GM19099 (cell line): ENCODE data around the gene SP140L.

Source experiments
- POLR2A ChIP-seq: IDR thresholded peaks from 3 replicates; pipeline ENCODE4 v1.6.1; 2011; ENCODE audit warnings: low read depth; ENCODE audit not compliant: insufficient read length; ENCODE audit errors: extremely low read depth

The SP140L gene

DNA sequence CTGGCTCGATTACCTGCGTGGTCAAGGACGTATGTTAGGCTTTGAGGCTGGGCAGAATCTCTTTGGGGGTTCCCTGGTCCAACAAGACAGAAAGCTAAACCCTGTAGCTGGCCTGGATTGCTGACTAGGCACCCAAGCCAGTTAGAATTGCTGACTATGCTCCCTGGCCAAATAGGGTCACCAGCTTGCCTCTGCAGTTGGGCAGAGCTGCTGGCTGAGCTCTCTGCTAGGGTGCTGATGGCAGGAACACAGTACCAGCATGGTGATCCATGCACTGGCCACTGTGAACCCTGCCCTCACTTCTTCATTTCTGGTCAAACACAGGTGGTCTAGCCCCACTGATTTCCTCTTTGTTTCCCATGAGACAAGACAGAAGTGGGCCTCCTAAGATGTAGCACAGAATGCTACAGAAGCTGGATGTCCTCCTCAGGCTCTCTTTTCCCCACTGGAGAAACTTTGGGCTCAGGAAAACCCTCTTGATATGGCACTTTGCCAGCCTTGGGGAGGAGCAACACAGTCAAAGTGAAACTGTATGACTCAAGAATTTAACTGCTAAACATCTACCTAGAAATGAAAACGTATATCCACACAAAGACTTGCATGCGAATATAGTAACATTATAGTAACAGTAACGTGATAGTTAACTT is 20.8 kb downstream of the SP140L start:
- no peak for TF ChIP-seq POLR2A

DNA sequence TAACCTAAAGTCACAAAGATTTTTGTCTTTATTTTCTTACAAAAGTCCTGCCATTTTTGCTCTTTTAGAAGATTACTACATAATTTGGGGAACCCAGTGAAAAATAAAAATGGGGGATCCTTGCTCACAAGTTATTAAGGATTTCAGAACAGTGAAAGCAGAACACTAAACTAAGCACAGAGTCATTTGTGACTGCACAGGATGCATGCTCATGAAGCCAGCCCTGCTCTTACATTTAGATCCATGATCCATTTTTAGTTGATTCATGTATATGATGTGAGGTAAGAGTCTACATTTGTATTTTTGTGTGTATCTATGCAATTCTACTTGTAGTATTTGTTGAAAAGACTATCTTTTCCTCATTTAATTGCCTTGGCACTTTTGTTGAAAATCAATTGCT is 21.8 kb downstream of the SP140L start:
- no peak for TF ChIP-seq POLR2A

DNA sequence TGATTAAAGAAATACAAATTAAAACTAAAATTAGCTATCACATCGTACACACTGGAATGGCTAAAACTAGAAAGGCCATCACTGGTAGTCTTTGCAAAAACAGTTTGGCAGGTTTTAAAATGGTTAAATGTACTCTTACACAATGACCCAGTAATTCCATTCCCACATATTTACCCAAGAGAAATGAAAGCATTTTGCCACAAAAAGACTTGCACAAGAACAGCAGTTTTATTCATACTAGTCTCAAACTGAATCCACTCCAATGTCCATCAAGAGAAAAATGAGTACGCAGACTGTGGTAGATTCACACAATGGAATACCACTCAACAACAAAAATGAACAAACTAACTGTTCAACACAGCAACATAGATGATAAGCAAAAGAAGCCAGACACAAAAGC is 29.1 kb downstream of the SP140L start:
- no peak for TF ChIP-seq POLR2A

DNA sequence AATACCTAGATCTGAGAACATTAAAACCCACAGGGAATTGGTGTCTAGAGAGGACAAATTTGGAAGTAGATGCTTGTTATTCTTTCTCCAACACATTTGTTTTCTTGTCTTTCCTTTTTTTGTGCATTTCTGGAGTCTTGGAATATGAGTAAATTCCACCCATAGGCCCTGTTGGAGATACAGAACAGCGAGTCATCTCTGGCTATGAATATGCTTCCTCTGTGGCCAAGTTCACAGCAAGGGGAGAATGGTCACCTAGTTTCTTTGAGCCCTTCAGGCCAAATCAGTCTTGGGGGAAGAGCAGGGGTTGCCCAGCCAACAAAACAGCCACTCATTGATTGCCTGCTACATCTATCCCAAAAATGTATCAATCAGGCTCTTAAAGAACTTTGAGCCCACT is 31.3 kb downstream of the SP140L start:
- TF ChIP-seq POLR2A, result no peak

DNA sequence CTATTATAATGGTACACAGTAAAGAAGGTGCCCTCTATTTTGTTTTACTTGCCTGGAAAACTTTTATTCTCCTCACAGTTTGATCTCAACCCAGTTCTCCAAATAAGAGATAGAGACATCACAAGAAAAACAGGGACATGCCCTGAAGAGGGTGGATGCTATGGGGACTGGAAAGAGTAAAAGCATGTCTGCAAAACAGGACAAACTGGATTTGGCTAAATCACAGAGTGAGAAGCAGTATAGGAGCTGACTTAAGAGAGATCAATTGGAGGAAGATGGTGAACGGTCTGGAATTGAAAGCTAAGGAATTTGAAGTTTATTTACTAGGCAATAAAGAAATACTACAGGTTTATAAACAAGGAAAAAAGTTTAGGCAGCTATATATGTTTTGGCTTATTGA is 33.0 kb downstream of the SP140L start:
- no peak for TF ChIP-seq POLR2A

DNA sequence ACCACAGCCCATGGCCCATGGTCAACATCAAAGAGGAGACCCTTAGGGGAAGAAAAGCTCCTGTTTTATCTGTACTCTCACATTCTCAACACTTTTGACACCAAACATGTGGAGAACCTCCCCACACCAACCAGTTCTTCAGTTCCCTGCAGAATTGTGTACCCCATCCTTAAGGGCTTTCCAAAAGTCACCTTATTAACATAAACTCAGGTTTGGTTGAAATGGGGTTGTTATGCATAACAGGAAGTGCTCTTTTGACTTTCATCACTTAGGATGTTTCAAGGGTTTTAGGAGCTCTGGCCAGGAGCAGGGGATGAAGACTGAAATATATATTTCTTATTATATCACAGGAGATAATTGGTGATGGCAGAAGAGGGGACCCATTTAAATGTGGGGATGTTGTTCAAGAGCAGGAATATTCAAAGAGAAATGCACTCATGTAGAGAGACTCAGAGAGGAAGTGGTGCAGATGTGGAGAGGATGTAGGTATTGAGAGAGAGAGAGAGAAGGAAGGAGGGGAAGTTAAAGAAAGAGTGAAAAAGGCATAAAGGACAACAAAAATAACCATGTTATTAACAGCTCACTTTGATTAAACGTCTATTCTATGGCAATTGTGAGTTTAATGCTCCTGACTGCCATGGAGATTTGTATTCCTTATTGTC is 35.2 kb downstream of the SP140L start:
- TF ChIP-seq POLR2A, result no peak

DNA sequence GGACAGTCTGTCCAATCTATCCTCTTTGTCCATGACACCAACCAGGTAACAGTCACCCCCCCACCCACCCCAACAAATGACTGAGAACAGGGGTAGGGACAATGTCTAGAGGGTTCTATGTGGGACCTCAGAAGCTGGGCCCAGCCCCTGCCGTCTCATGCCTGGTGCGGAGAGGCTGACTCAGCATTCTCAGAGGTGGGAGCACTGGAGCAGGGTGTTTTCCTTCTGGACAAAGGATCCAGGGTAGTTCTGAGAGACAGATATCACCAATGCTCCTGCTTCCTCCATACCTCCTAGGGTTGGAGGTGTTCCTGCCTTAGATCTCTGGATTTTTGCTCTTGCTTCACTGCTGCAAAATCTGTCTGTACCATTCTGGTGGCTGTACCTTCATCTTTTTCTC is 55.1 kb downstream of the SP140L start:
- no peak for TF ChIP-seq POLR2A

DNA sequence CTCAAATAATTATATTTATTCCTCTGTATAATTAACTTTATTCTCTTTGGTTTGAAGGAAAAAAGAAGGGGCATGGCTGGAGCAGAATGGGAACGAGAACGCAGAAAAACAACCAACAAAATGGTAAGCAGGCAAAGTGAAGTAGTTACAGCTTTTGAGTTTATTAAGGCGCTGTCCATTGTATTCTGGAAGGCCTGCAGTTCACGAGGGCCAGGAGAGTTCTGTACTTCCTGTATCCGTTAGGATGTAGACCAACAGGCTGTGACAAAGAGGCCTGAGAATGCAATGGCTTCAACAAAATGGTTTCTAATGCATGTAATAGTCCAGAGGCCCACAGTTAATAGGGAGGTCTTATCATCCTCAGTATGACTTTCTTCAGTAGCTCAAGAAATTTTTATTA is 56.5 kb downstream of the SP140L start:
- TF ChIP-seq POLR2A, result no peak

DNA sequence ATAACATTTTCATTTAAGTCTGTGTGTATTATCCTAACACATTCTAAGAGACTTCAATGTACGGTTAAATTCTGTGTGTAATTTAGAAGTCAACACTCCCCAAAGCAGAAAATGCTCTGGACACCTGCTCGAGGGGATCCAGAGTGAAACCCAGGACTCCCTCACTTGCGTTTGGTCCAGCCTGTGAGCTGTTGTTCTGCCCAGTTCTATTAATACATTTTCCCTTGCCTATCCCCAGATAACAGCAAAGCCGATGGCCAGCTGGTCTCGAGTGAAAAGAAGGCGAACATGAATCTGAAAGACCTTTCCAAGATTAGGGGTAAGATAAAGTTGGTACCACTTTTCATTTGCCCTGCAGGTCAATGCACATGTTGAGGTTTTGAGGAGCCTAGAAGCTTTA is 58.0 kb downstream of the SP140L start:
- no peak for TF ChIP-seq POLR2A

DNA sequence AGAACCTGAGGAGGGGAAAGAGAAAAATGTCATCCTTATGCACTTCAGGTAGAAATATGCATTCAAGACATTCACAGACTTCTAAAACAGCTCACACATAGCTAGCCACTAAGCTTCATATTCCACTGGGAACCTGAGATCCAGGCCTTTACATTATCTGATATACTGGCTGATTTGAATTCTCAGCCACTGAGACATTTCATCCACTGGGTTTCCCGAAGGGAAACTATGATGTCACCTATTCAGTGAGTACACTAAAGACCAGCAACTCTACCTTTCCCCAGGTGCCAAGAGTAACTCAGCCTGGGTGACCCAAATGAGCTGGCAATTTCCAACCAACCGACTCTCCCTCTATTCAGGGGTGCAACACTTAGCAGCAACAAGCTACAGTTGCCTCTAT is 67.3 kb downstream of the SP140L start:
- no peak for TF ChIP-seq POLR2A

DNA sequence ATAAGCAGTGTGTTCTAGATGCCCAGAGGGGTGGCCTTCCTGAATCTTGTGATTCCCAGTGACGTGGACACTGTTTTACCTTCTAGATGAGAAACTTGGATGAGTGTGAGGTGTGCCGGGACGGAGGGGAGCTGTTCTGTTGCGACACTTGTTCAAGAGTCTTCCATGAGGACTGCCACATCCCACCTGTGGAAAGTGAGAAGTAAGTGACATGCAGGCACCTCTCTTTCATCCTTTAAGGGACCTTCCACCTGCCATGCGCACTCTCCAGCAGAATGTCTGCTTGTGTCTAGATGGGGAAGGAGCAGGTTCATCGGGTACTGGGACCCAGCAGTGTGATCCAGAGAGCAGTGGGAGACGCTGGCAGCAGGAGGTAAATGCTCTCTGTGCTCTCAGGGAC is 73.0 kb downstream of the SP140L start:
- TF ChIP-seq POLR2A, result no peak

DNA sequence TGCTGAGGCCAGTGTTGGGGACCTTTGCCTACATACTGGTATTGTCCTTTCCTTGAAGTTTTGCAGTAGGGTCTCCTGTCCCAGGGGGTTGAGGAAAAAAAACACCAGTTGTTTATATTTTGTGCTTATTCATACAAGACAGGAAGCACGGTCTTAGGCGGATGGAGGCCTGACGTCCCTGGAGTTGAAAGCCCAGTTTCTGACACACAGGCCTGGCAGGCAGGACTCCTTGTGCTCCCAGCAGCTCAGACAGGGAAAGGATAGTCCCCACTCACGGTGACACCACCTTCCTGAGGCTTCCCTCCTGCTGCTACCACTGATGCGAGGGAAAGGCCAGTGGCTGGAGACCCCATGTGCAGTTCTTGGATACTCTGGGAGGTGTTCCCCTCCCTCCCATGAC is 73.5 kb downstream of the SP140L start:
- TF ChIP-seq POLR2A, result no peak

DNA sequence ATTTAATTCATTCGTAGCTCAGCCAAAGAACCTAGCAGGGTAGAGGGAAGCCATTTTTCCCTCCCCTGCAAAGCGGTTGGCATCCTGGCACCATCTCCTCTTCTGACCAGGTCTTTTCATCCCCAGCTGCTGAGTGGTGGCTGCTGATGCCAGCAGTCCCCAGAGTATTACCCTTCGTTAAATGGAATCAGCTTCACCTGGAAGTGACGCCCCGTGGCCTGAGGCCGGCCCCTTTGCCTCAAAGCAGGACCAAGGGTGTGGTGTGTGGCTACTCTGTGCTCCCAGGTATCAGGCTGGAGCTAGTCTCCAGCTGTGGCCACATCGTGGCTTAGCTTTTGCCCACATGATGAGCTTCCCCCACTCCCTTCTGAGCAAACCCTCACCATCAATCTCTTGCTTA is 76.8 kb downstream of the SP140L start:
- TF ChIP-seq POLR2A, result no peak

DNA sequence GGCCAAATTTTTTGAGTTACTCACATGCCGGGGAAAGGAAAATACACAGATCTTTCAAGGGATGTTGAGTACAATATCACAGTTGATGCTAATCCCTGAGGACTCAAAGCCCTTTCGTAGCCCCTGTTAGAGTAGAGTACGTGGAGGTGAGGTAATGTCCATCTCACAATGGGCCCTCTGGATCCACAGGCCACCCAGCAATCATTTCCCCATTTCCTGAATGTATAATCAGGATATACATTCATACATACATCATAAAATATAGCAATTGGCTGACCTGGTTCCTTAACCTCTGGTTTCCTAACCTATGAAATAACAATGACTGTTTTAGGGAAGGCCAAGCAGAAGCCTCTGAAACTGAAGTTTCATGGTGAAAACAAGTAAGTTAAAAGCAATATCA is 78.8 kb downstream of the SP140L start:
- TF ChIP-seq POLR2A, result no peak

DNA sequence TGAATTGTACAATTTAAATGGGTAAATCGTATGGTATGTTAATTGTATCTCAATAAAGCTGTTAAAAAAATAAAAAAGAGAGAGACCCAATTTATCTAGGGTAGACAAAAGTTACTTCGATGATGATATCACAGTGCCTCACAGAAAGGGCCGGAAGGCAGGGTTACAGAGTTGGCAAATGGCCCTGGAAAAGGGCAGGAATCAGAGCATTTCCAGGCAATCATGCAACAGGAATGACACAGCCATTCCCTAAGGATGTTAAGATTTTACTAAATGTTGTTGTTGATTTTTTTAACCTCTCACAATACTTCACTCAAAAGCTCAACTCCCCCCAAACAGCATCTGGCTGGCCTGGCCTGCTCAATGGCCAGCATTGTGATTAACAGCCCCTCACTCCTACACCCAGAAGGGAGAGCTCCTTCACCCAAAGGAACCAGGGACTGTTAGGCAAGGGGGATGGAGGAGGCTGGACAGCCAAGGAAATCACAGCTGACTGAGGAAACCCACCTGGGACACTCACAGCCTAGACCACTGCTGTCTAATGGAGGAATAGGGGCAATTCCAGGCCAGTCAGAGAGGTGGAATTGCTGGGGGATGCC is 81.3 kb downstream of the SP140L start:
- TF ChIP-seq POLR2A, result no peak

DNA sequence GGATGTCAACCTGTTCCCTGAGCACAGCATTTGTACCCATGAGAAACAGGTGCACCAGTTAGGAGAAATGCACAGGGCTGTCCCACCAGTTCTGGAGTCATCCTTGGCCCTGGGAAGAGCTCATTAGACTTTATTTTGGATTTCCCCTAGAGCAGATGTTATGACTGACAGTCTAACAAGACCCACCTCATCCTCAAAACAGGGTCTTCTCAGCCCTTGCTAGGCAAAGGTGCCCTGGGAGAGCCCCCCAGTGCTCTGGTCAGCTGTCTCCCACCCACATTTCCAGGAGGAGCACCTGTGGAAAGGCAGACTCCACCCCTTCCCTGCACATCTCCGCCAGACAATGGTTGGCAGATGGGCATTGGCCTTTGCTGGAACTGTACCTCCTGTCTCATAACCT is 83.3 kb downstream of the SP140L start:
- no peak for TF ChIP-seq POLR2A
